Thyroid gland (tissue), 4 donors: Measurements from ENCODE around the gene NUAK2. TPM values are rescaled to one million over a fixed set of nuclear protein-coding genes. Genes with fewer than 3 reads are reported as not detected.
"Not testable (repeated sequence)": the region's sequence is repeated elsewhere in the genome, so short reads cannot be mapped to it uniquely, and the experiment has no call there.

Source experiments
- DNase-seq, 2 donors: peaks; one replicate each; pipeline ENCODE4 v3.0.0-alpha.2; 2019
- H3K27ac ChIP-seq, 3 donors: fragments of 200-600 bp; sonication (generic); 1 replicate in 2 of 3; 2 replicates in 1 of 3; pipeline ENCODE4 v1.5.1; 2016 to 2019; ENCODE audit warnings: mild to moderate bottlenecking in 1 of 3, moderate library complexity in 1 of 3
- H3K27me3 ChIP-seq: fragments of 200-600 bp; sonication (generic); one replicate; pipeline ENCODE4 v1.5.1; 2019
- H3K36me3 ChIP-seq, 2 donors: fragments of 200-600 bp; sonication (generic); one replicate each; pipeline ENCODE4 v1.5.1; 2016 to 2019
- H3K4me1 ChIP-seq, 2 donors: fragments of 200-600 bp; sonication (generic); one replicate each; pipeline ENCODE4 v1.5.1; 2017 to 2019
- H3K4me3 ChIP-seq, 3 donors: fragments of 200-600 bp; sonication (generic); replicated peaks in 1 of 3; 1 replicate in 2 of 3; 2 replicates in 1 of 3; pipeline ENCODE4 v1.5.1; 2016; ENCODE audit warnings: mild to moderate bottlenecking in 1 of 3
- H3K9me3 ChIP-seq: fragments of 200-600 bp; sonication (generic); one replicate; pipeline ENCODE4 v1.5.1; 2017
- POLR2A ChIP-seq, 2 donors: fragments of 450-650 bp; IDR thresholded peaks; one replicate each; pipeline ENCODE4 v1.6.1; 2017; ENCODE audit warnings: antibody characterized with exemption in 2 of 2, mild to moderate bottlenecking in 2 of 2, moderate library complexity in 1 of 2
- WGBS, 2 donors: methylation state at CpG; one replicate each; pipeline ENCODE4 v1.1.5; 2017; 5-methylcytosine and 5-hydroxymethylcytosine counted together
- intact Hi-C: fragments of 100-400 bp; cut with DNase I; formaldehyde crosslinking; loops from one replicate; pipeline ENCODE4 v1.15.1; 2023
- total RNA-seq, 4 donors: library from RNA; depleted of rRNA; stranded (reverse); fragments of >200 nt; gene quantifications; one replicate each; pipeline ENCODE4 v1.2.3, GENCODE V29; 2016
- TF ChIP-seq, protein P1 (sequence below), 6 experiments: fragments of 200-600 bp in 3 of 6; fragments of 450-650 bp in 3 of 6; sonication (generic) in 3 of 6; IDR thresholded peaks; one replicate each; pipeline ENCODE4 v1.5.1; 2016 to 2019; ENCODE audit warnings: antibody characterized with exemption in 6 of 6, mild to moderate bottlenecking in 2 of 6, inconsistent platforms in 1 of 6, moderate library complexity in 1 of 6

NUAK2 gene
- total RNA-seq, 4 donors from 2014 or later: 16.8 to 41.0 (median 26.8) TPM

DNA sequence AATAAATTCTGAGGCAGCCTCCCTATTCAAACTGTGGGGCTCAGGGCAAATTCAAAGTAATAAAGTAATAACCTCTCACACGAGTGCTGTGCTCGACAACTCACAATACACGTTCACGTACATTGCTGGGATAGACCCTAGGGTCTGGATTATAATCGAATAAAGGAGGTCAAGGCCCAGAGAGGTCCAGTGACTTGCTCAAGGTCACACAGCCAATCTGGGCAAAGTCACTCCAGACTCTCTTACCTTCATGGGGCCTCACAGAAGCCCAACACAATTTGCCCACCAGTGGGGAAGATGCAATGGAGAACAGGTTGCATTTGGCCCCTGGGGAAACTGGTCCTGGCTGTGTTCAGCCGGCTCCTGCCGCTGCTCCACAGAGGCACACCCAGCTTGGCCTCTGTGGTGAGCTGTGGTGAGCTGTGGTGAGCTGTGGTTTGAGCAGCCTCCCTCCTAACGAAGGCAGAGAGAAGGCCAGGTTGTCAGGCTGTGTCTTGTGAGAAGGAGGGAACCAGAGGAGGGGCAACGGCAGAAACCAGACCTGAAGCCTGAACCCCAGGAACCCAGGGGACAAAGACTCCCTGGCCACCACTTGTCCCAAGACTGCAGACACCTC is 35.1 kb downstream of the NUAK2 start:
- TF ChIP-seq POLR2A (IDR thresholded peaks at IDR 0.05): peak in 1 of 2 donors; percentile 16
- TF ChIP-seq, protein P1, sequence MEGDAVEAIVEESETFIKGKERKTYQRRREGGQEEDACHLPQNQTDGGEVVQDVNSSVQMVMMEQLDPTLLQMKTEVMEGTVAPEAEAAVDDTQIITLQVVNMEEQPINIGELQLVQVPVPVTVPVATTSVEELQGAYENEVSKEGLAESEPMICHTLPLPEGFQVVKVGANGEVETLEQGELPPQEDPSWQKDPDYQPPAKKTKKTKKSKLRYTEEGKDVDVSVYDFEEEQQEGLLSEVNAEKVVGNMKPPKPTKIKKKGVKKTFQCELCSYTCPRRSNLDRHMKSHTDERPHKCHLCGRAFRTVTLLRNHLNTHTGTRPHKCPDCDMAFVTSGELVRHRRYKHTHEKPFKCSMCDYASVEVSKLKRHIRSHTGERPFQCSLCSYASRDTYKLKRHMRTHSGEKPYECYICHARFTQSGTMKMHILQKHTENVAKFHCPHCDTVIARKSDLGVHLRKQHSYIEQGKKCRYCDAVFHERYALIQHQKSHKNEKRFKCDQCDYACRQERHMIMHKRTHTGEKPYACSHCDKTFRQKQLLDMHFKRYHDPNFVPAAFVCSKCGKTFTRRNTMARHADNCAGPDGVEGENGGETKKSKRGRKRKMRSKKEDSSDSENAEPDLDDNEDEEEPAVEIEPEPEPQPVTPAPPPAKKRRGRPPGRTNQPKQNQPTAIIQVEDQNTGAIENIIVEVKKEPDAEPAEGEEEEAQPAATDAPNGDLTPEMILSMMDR (IDR thresholded peaks at IDR 0.05): no peak
- H3K27ac ChIP-seq: peak overlapping the region; percentile 82 to 88 (median 86)
- no peaks in the 10 kb centered on the region for H3K27me3 ChIP-seq
- no peak for DNase-seq
- intact Hi-C loops: no loop called here
- WGBS, 2 donors: 91 to 92% methylated on average over 9 of the region's 9 CpGs
- no peak overlapping the region for H3K4me3 ChIP-seq
- H3K4me1 ChIP-seq: peaks cover 36 to 69% of the 10 kb centered on the region in 2 donors
- no peaks in the 10 kb centered on the region for H3K9me3 ChIP-seq
- no peaks in the 10 kb centered on the region for H3K36me3 ChIP-seq

DNA sequence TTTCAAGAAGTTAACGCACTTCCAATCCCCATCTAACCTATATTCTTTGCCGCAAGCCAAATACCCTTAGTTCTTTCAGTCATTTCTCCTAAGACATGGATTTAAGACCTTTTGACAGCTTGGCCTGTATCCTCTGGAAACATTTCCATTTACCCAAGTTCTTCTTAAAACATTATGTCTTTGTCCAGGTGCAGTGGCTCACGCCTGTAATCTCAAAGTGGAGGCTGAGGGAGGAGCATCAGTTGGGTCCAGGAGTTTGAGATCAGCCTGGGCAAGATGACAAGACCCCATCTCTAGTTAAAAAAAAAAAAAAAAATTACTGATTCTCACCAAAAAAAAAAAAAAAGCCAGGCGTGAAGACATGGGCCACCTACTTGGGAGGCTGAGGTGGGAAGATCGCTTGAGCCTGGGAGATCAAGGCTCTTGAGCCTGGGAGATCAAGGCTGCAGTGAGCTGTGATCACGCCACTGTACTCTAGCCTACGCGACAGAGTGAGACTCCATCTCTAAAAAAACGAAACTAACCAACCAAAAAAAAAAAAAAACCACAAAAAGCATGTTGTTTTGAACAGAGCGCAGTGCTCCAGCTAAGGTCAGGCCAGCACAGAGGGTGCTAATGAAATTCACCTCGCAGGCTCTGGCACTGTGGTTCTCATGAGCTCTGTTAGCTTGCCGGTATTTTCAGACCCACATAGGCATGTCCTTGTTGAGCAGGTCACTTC is 36.0 kb downstream of the NUAK2 start:
- Histone ChIP-seq H3K27me3 (no peaks in the 10 kb centered on the region), H3K4me3 (no peak overlapping the region), H3K27ac (peak overlapping the region; percentile 82 to 88 (median 86)), H3K4me1 (peaks cover 36 to 69% of the 10 kb centered on the region in 2 donors), H3K9me3 (no peaks in the 10 kb centered on the region), H3K36me3 (no peaks in the 10 kb centered on the region)
- TF ChIP-seq POLR2A (IDR thresholded peaks at IDR 0.05): peak in 1 of 2 donors; percentile 39
- TF ChIP-seq, protein P1 (IDR thresholded peaks at IDR 0.05): no peak
- DNase-seq: peak; percentile 75 to 78
- intact Hi-C loops: no loop called here
- 43 to 45% methylated on average over 12 of the region's 12 CpGs for WGBS, 2 donors

DNA sequence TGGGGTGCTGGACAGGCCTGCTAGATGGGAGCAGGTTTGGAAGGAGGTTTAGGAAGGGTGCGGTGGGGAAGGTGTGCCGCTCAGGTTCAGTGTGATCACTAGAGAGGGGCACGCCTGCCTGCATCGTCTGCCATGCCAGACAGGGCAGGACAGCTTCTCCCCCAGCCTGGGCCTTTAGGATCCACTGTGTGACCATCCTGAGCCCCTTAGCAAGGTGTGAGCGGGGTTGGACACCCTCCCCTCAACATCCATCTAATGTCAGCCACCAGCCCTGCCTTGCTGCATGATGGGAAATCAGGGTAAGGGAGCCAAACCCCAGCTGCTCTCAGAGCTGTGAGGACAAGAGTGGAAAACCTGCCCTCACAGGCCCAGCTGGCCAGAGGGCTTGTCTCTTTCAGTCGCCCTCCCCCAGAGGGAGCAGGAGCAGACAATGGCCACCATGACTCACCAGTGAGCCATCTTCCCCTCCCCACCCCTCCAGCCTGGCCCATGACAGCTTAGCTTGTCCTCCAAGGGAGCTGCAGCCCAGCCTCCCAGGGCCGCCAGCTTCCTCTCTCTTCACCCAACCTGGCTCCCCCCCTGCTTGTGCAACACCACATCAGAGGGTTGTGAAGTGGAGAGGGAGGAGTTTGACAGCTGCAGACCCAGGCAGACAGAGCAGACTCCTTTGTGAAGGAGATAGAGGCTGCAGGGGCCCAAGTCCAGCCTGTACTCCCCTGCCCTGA is 37.0 kb downstream of the NUAK2 start:
- no peaks in the 10 kb centered on the region for H3K36me3 ChIP-seq
- peaks cover 36 to 74% of the 10 kb centered on the region in 2 donors for H3K4me1 ChIP-seq
- H3K27ac ChIP-seq: peak overlapping the region; percentile 82 to 88 (median 86)
- DNase-seq: peak; percentile 92 to 93
- no peaks in the 10 kb centered on the region for H3K27me3 ChIP-seq
- intact Hi-C loops: no loop called here
- WGBS, 2 donors: 71 to 81% methylated on average over 7 of the region's 7 CpGs
- no peaks in the 10 kb centered on the region for H3K9me3 ChIP-seq
- H3K4me3 ChIP-seq: no peak overlapping the region
- peak; percentile 35 to 65 for TF ChIP-seq POLR2A (IDR thresholded peaks at IDR 0.05)
- TF ChIP-seq, protein P1 (IDR thresholded peaks at IDR 0.05): no peak

DNA sequence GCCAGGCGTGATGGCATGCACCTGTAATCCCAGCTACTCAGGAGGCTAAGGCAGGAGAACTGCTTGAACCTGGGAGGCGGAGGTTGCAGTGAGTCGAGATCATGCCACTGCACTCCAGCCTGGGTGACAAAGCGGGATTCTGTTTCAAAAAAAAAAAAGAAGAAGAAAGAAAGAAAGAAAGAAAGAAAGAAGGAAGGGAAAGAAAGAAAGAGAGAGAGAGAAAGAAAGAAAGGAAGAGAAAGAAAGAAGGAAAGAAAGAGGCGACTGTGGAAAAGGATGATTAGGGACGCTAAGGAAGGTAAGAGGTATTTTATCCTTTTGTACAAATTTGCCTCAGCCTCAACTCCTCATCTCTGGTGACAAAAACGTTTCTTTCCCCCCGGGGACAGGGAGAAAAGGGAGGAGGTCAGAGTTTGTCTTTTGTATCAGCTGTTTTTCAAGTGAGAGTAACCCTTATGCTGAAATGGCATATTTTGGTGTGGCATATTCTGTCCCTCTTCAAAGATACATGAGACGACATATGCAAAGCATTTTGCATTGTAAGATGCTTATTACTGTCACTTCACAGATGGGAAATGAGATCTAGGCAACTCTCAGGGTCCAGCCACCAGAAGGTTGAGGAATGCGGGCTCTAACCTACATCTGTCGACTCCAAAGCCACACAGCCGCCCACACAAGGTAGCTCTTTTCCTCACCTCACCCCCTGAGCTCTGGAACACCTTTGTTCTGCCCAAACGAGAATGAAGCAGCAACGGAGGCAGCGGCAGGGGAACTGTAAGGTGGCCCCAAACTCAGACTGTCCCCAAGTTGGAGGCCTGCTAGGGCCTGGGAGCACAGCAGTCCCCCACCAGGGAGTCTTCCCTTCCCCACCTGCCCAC is 38.0 kb downstream of the NUAK2 start:
- H3K4me1 ChIP-seq: peaks cover 36 to 76% of the 10 kb centered on the region in 2 donors
- DNase-seq: no peak
- H3K9me3 ChIP-seq: no peaks in the 10 kb centered on the region
- TF ChIP-seq, protein P1 (IDR thresholded peaks at IDR 0.05): no peak
- TF ChIP-seq POLR2A (IDR thresholded peaks at IDR 0.05): no peak
- intact Hi-C loops: no loop called here
- peak overlapping the region in 2 of 3 donors; percentile 82 to 86 for H3K27ac ChIP-seq
- H3K36me3 ChIP-seq: no peaks in the 10 kb centered on the region
- no peaks in the 10 kb centered on the region for H3K27me3 ChIP-seq
- WGBS, 2 donors: 80 to 84% methylated on average over 15 of the region's 15 CpGs
- no peak overlapping the region for H3K4me3 ChIP-seq

DNA sequence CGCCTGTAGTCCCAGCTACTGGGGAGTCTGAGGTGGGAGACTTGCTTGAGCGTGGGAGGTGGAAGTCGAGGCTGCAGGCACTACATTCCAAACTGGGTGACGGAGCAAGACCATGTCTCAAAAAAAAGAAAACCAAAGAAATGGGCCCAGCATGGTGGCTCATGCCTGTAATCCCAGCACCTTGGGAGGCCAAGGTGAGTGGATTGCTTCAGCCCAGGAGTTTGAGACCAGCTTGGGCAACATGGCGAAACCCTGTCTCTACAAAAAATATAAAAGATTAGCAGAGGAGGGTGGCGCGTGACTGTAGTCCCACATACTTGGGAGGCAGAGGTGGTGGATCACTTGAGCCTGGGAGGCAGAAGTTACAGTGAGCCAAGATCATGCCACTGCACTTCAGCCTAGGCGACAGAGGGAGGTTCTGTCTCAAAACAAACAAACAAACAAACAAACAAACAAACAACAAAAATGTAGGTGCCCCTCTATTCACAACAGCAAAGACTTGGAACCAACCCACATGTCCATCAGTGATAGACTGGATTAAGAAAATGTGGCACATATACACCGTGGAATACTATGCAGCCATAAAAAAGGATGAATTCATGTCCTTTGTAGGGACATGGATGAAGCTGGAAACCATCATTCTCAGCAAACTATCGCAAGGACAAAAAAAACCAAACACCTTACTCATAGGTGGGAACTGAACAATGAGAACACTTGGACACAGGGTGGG is 40.7 kb downstream of the NUAK2 start:
- Histone ChIP-seq H3K27ac (peak overlapping the region in 1 of 3 donors; percentile 6), H3K4me1 (peaks cover 32 to 68% of the 10 kb centered on the region in 2 donors)
- DNase-seq, intact Hi-C loops, H3K27me3 ChIP-seq, H3K36me3 ChIP-seq, H3K4me3 ChIP-seq, H3K9me3 ChIP-seq: not testable (repeated sequence)
- 97 to 98% methylated on average over 10 of the region's 10 CpGs for WGBS, 2 donors
